Activated T-helper 1 cell treated with anti-CD3 and anti-CD28 coated beads, Interleukin-12 subunit alpha, Interleukin-12 subunit beta, Interleukin-2, Interleukin-4 antibody, amounts not matched to agents 30 ng/mL and 10 ng/mL and 1 ng/mL, durations not matched to agents 14 hours and 24 hours and 36 hours (primary cell): Measurements from ENCODE around the gene LHX4. TPM values are rescaled to one million over a fixed set of nuclear protein-coding genes. Genes with fewer than 3 reads are reported as not detected.

Experiments used
- DNase-seq: peaks from one replicate; pipeline ENCODE4 v3.0.0; 2021; ENCODE audit warnings: low spot score
- H3K27ac Mint-ChIP-seq: one replicate; pipeline ENCODE4 v1.8.0; 2021; ENCODE audit warnings: mild to moderate bottlenecking, mixed read lengths
- H3K27me3 Mint-ChIP-seq: one replicate; pipeline ENCODE4 v1.8.0; 2022; ENCODE audit warnings: mild to moderate bottlenecking, moderate library complexity, mixed read lengths; ENCODE audit not compliant: insufficient read depth
- H3K36me3 Mint-ChIP-seq: one replicate; pipeline ENCODE4 v1.8.0; 2021; ENCODE audit warnings: low read depth, mixed read lengths
- H3K4me1 Mint-ChIP-seq: one replicate; pipeline ENCODE4 v1.8.0; 2021; ENCODE audit warnings: low read depth, mixed read lengths
- H3K4me3 Mint-ChIP-seq: one replicate; pipeline ENCODE4 v1.8.0; 2021; ENCODE audit warnings: mild to moderate bottlenecking, moderate library complexity, mixed read lengths
- H3K9me3 Mint-ChIP-seq: one replicate; pipeline ENCODE4 v1.8.0; 2021; ENCODE audit warnings: mixed read lengths
- intact Hi-C: fragments of 100-400 bp; cut with micrococcal nuclease; formaldehyde crosslinking; loops from one replicate; pipeline ENCODE4 v1.15.1; 2024
- total RNA-seq: library from RNA; stranded (reverse); gene quantifications from 2 replicates; pipeline ENCODE4 v1.2.3, GENCODE V29; 2022

The LHX4 gene
- total RNA-seq, 1 donor from 2014 or later = not detected

DNA sequence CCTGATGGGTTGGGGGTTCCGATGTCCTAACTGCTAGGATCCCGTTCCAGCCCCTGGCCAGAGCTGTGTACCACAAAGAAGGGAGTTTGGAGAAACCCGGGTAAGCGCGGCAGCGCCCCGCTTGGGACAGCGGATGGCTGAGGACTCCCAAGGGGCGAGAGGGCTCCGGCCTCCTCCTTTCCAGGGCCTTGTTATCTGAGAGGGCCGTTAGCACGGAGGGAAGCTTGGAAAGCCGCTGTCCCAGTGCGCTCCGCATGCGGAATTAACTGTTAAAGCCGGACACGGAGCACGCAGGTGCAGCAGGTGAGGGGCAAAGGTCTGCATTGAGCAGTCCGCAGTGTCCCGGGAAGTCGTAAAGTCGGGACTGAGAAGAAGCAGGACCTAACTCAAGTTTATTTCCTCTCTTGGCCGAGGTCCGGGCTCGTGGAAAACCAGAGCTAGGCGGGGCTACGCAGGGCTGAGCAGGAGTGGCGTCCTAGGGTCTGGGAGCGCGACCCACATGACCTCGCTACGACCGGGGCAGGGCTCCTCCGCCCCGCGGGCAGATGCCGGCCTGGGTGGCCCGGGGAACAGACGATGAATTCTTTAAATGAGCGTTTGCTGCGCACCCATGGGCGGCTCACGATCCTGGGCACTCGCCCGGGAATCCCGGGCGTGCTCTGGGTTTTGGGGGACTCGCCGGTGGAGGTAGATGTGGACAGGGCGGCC, 4.5 kb downstream of the LHX4 start:
- DNase-seq = no peak
- intact Hi-C loops = no loop called here
- Mint-ChIP-seq H3K27ac (peak overlapping the region; percentile 75), H3K4me1 (peaks cover 17% of the 10 kb centered on the region), H3K36me3 (peaks cover 1% of the 10 kb centered on the region), H3K27me3 (peaks cover 78% of the 10 kb centered on the region), H3K9me3 (no peaks in the 10 kb centered on the region), H3K4me3 (peak overlapping the region; percentile 15)

DNA sequence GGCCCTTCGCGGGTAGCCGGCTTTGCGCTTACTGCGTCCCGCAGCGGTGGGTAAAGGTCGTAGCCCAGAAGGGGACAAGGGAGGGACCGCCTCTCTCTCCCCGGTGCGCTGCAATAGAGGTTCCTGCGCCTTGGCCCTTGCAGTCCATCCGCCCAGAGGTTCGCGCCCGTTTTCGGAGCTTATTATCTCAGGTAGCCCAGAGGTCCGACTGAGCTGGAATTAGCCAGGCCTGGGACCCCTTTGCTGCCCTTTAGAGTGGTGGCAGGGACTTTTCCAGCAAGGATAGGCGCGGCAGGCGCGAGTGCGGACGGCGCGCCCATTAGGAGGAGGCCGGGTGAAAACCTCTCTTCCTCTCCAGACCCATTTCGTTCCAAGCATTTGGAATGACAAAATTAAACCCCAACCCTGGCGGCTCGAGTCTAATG, 5.0 kb downstream of the LHX4 start:
- intact Hi-C loops = no loop called here
- DNase-seq = no peak
- Mint-ChIP-seq H3K27me3 (peaks cover 83% of the 10 kb centered on the region), H3K27ac (no peak overlapping the region), H3K4me3 (no peak overlapping the region), H3K9me3 (no peaks in the 10 kb centered on the region), H3K4me1 (peaks cover 17% of the 10 kb centered on the region), H3K36me3 (peaks cover 1% of the 10 kb centered on the region)

DNA sequence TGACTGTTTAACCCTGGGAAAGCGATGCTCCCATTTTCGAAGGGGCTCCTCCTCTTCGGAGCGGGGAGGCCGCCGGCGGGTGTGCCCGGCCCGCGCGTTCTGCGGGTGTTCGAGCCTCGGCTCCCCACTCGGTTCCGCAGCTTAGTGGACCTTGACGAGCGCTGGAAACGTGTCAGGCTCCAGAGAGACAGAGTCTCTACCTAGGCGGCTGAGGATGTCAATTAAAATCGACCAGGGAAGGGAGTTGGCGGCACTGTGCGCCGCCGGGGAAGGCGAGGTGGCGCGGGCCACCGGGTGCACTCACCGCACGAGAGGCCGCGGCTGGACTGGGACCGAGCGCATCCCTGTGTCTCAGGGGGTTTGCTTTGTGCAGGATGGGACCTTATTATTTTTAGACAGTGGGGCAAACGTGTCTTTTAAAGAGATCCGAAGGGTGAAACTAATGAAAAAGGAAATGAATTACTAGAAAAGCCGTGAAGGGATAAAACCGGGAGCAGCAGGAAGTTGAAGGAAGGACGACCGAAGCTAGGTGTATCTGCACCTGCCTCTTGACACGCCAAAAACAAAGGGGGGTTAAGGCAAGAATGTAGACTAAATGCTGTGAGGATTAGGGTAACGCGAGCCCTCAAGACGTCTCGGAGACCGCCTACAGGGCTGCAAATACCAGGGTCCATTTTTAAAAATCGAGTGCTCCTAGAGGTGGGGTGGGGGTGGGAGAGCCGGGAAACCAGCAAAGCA, 5.6 kb downstream of the LHX4 start:
- H3K36me3 Mint-ChIP-seq = peaks cover 1% of the 10 kb centered on the region
- intact Hi-C loops = loop anchor here (1.0 kb wide), 1 partner anchor 7 kb away; no protein-coding TSS in a partner anchor

DNA sequence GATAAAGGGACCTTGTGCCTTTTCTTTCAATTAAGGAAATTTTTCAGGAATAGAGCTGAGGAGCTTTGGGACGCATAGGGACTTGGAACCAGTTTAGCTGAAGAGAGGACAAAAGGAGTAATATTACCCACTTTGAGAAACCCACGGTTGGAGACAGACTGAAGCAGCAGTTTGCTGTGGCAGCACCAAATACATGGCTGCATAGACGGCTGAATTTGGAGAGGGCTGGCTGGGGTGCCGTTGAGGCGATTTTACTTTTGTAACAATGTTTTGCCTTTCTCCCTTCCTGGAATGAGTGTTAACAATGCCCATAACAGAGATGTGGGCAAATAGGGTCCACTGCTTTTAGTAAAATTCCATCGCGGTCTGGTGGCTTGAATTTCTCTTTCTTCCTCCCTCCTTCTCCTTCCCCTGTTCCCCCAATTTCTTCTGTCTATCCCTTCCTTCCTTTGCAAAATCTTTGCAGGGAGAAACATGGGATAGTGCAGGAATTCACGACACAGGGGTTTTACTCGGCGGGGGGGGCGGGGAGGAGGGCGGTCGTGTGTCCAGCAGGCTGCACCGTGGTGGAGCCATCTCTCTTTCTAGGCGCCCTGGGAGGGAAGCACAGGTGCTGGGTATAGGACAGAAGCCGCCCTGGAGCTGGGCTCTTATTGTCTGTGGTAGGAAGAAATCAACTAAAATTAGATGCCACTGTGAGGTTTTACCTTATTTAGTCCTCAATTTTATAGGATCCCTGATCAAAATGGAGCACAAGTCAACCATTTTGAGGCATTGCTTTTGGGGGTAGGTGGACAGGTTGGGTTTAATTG, 6.8 kb downstream of the LHX4 start:
- no peak for DNase-seq
- no peaks in the 10 kb centered on the region for H3K9me3 Mint-ChIP-seq
- no peak overlapping the region for H3K4me3 Mint-ChIP-seq
- H3K36me3 Mint-ChIP-seq = peaks cover 1% of the 10 kb centered on the region
- intact Hi-C loops = loop anchor here (1.0 kb wide), 1 partner anchor 9 kb away; no protein-coding TSS in a partner anchor
- no peak overlapping the region for H3K27ac Mint-ChIP-seq
- peaks cover 11% of the 10 kb centered on the region for H3K4me1 Mint-ChIP-seq
- H3K27me3 Mint-ChIP-seq = peaks cover 89% of the 10 kb centered on the region

More for the DNA sequence above, 5.6 kb downstream of the LHX4 start:
- peaks cover 84% of the 10 kb centered on the region for H3K27me3 Mint-ChIP-seq
- no peaks in the 10 kb centered on the region for H3K9me3 Mint-ChIP-seq
- no peak for DNase-seq
- H3K4me3 Mint-ChIP-seq = no peak overlapping the region
- H3K27ac Mint-ChIP-seq = peak overlapping the region; percentile 24
- peaks cover 17% of the 10 kb centered on the region for H3K4me1 Mint-ChIP-seq

DNA sequence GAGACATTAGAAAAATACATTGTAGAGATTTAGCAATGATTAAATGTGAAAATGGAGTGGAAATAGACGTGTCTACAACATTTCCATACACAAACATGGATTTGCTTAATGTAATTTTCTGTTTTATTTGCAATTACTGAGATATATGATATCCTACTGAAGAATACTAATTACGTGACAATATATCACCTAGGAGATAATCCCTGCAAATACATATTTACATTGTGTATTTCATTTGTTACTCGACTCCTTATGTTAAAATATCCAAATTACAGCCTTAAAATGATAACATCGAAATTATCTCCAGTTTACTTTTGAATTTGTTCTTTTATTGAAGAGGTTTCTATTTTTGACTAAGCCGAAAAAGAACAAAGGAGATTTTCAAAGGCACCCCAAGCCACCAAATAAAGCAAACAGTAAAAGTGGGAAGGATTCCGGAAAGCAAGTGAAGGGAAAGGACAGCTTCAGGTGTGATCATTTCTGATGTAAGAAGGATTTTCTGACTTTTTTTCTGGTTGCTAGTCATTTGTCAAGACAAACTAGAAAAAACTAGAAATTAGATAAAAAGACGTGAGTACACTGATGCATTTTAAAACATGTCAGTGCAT, 7.9 kb downstream of the LHX4 start:
- H3K9me3 Mint-ChIP-seq = no peaks in the 10 kb centered on the region
- no peak for DNase-seq
- H3K27me3 Mint-ChIP-seq = peaks cover 87% of the 10 kb centered on the region
- H3K27ac Mint-ChIP-seq = no peak overlapping the region
- no peak overlapping the region for H3K4me3 Mint-ChIP-seq
- intact Hi-C loops = no loop called here
- H3K4me1 Mint-ChIP-seq = peaks cover 7% of the 10 kb centered on the region
- H3K36me3 Mint-ChIP-seq = peaks cover 1% of the 10 kb centered on the region

DNA sequence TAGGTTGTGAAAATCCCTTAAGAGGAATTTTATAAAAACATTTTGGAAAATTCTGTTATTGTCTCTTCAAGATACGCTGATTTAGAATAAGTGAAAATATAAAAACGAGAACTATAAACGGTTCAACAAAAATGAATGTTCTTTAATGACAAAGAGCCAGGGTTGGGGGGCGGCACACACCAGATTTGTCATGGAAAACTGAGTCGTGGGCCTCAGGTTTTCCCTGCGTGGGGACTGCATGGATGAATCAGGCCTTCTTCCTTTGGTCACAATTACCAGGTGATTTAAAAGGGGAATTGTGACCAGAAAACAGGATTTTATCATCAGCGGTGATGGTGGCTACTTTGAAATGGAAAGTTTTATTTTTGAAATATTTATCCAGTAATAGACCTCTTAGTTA, 8.6 kb downstream of the LHX4 start:
- Mint-ChIP-seq H3K4me3 (no peak overlapping the region), H3K27ac (no peak overlapping the region)

GRCh38 chr1:180239145-180240096, 9.4 kb downstream of the LHX4 start:
- Mint-ChIP-seq H3K9me3 (no peaks in the 10 kb centered on the region), H3K4me3 (no peak overlapping the region), H3K27ac (no peak overlapping the region), H3K4me1 (peaks cover 2% of the 10 kb centered on the region), H3K27me3 (peaks cover 76% of the 10 kb centered on the region), H3K36me3 (peaks cover 1% of the 10 kb centered on the region)
- DNase-seq = no peak
- intact Hi-C loops = no loop called here

More for the DNA sequence above, 8.6 kb downstream of the LHX4 start:
- intact Hi-C loops = no loop called here
- no peak for DNase-seq
- H3K27me3 Mint-ChIP-seq = peaks cover 83% of the 10 kb centered on the region
- H3K9me3 Mint-ChIP-seq = no peaks in the 10 kb centered on the region
- H3K36me3 Mint-ChIP-seq = peaks cover 1% of the 10 kb centered on the region
- H3K4me1 Mint-ChIP-seq = peaks cover 7% of the 10 kb centered on the region

DNA sequence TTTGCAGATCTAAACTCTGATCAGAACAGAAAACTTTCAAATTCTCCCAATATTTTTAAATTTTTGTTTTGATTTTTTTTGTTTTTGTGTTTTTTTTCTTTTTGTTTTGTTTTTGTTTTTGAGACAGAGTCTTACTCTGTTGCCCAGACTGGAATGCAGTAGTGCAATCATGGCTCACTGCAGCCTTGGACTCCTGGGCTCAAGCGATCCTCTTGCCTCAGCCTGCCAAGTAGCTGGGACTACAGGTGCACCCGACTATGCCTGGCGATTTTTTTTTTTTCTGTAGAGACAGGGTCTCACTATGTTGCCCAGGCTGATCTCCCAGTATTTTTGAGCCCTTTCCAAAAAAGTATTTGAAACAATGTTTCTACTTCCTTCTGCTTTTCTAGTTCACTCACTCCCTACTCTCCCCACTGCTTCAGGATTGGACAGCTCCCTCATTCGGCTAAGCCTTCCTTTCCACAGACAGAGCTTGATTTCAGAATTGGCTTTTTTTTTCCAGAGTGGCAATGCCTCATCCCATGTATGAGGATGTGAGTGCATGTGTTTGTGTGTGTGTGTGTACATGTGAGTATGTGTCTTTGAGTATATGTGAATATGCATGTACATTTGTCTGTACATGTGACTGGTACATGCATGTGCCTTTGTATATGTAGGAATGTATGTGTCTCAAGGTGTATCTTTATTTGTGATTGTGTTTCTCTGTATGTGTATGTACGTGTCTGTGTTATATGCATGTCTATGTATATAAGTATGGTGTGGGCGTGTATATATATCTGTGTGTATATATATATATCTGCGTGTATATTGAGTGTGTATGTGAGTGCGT, 11.9 kb downstream of the LHX4 start:
- H3K27ac Mint-ChIP-seq = no peak overlapping the region
- H3K9me3 Mint-ChIP-seq = no peaks in the 10 kb centered on the region
- H3K27me3 Mint-ChIP-seq = peaks cover 56% of the 10 kb centered on the region
- no peaks in the 10 kb centered on the region for H3K4me1 Mint-ChIP-seq
- H3K36me3 Mint-ChIP-seq = peaks cover 1% of the 10 kb centered on the region
- H3K4me3 Mint-ChIP-seq = no peak overlapping the region
- DNase-seq = no peak
- intact Hi-C loops = no loop called here

GRCh38 chr1:180243517-180244221, 13.6 kb downstream of the LHX4 start:
- no peaks in the 10 kb centered on the region for H3K9me3 Mint-ChIP-seq
- H3K27ac Mint-ChIP-seq = no peak overlapping the region
- intact Hi-C loops = no loop called here
- no peaks in the 10 kb centered on the region for H3K4me1 Mint-ChIP-seq
- DNase-seq = no peak
- no peak overlapping the region for H3K4me3 Mint-ChIP-seq
- no peaks in the 10 kb centered on the region for H3K36me3 Mint-ChIP-seq
- peaks cover 40% of the 10 kb centered on the region for H3K27me3 Mint-ChIP-seq

GRCh38 chr1:180244840-180245239, 14.8 kb downstream of the LHX4 start:
- Mint-ChIP-seq H3K36me3 (no peaks in the 10 kb centered on the region), H3K27me3 (peaks cover 29% of the 10 kb centered on the region), H3K4me1 (peaks cover 4% of the 10 kb centered on the region), H3K27ac (no peak overlapping the region), H3K4me3 (no peak overlapping the region), H3K9me3 (no peaks in the 10 kb centered on the region)
- no peak for DNase-seq
- intact Hi-C loops = no loop called here

- DNase-seq = no peak
- H3K4me1 Mint-ChIP-seq = peaks cover 6% of the 10 kb centered on the region
- H3K27me3 Mint-ChIP-seq = peaks cover 16% of the 10 kb centered on the region
- no peak overlapping the region for H3K4me3 Mint-ChIP-seq
- H3K9me3 Mint-ChIP-seq = no peaks in the 10 kb centered on the region
- no peak overlapping the region for H3K27ac Mint-ChIP-seq
- no peaks in the 10 kb centered on the region for H3K36me3 Mint-ChIP-seq
- intact Hi-C loops = no loop called here
Measured at GRCh38 chr1:180246579-180246978, 16.5 kb downstream of the LHX4 start.
